Sigmoid colon (tissue), 7 donors: ENCODE data around the gene EEFSEC. TPM values are rescaled to one million over a fixed set of nuclear protein-coding genes. Genes with fewer than 3 reads are reported as not detected.

Source experiments
- DNase-seq: peaks from one replicate; pipeline ENCODE4 v3.0.0-alpha.2; 2019
- H3K27ac ChIP-seq, 4 donors: fragments of 200-600 bp; sonication (generic); one replicate each; pipeline ENCODE4 v1.5.1; 2016 to 2019; ENCODE audit warnings: mild to moderate bottlenecking in 1 of 4
- H3K27me3 ChIP-seq, 3 donors: fragments of 200-600 bp; sonication (generic); one replicate each; pipeline ENCODE4 v1.5.1; 2019; ENCODE audit warnings: mild to moderate bottlenecking in 1 of 3
- H3K36me3 ChIP-seq, 4 donors: fragments of 200-600 bp; sonication (generic); one replicate each; pipeline ENCODE4 v1.5.1; 2016 to 2019
- H3K4me1 ChIP-seq, 4 donors: fragments of 200-600 bp; sonication (generic); one replicate each; pipeline ENCODE4 v1.5.1; 2017 to 2019
- H3K4me3 ChIP-seq, 4 donors: fragments of 200-600 bp; sonication (generic); one replicate each; pipeline ENCODE4 v1.5.1; 2017 to 2019; ENCODE audit warnings: mild to moderate bottlenecking in 2 of 4, moderate library complexity in 1 of 4
- H3K9me3 ChIP-seq, 4 donors: fragments of 200-600 bp in 3 of 4; sonication (generic) in 3 of 4; one replicate each; pipeline versions ENCODE4 v1.5.1 to v1.6.1; 2013 to 2019
- CTCF ChIP-seq, 4 experiments: fragments of 450-650 bp in 3 of 4; fragments of 200-600 bp in 1 of 4; IDR thresholded peaks; one replicate each; pipeline ENCODE4 v1.5.1; 2016 to 2019; ENCODE audit warnings: antibody characterized with exemption in 4 of 4, mild to moderate bottlenecking in 3 of 4, moderate library complexity in 2 of 4
- EP300 ChIP-seq, 4 donors: sonication (generic); formaldehyde crosslinking; IDR thresholded peaks; one replicate each; pipeline ENCODE4 v1.6.1; 2017; ENCODE audit warnings: antibody characterized with exemption in 4 of 4
- POLR2A ChIP-seq, 2 donors: fragments of 450-650 bp; IDR thresholded peaks; one replicate each; pipeline ENCODE4 v1.6.1; 2016; ENCODE audit warnings: antibody characterized with exemption in 2 of 2, mild to moderate bottlenecking in 2 of 2, moderate library complexity in 2 of 2
- POLR2AphosphoS5 ChIP-seq, 4 donors: sonication (generic); formaldehyde crosslinking; IDR thresholded peaks; one replicate each; pipeline ENCODE4 v1.6.1; 2017; ENCODE audit warnings: antibody characterized with exemption in 4 of 4
- WGBS, 2 donors: extraction: QIAGEN DNeasy Blood & Tissue Kit; methylation state at CpG; one replicate each; pipeline ENCODE4 v1.1.7; 2013; 5-methylcytosine and 5-hydroxymethylcytosine counted together
- intact Hi-C: fragments of 100-400 bp; cut with DNase I; formaldehyde crosslinking; loops from one replicate; pipeline ENCODE4 v1.15.1; 2023
- polyA plus RNA-seq, 3 donors: library from polyadenylated mRNA; stranded (reverse); fragments of 200-250 nt; gene quantifications; one replicate each; pipeline ENCODE4 v1.2.3, GENCODE V29; 2013
- total RNA-seq, 4 donors: library from RNA; depleted of rRNA; stranded (reverse); fragments of >200 nt; gene quantifications; one replicate each; pipeline ENCODE4 v1.1.0, GENCODE V29; 2016
- donor health status: healthy with polysubstance abuse.
- donor health status: Bipolar disorder and iron deficiency.
- donor health status: healthy.

Gene EEFSEC
- total and polyA plus RNA-seq, 7 donors: 5.3 to 16.1 (median 12.2) TPM

GRCh38 chr3:128297401-128298138, 144.3 kb downstream of the EEFSEC start:
- Histone ChIP-seq H3K27me3 (no peaks in the 10 kb centered on the region), H3K27ac (no peak overlapping the region), H3K9me3 (no peaks in the 10 kb centered on the region), H3K36me3 (no peaks in the 10 kb centered on the region), H3K4me3 (no peak overlapping the region), H3K4me1 (no peaks in the 10 kb centered on the region)
- no peak for DNase-seq
- intact Hi-C loops: no loop called here
- TF ChIP-seq POLR2AphosphoS5 (IDR thresholded peaks at IDR 0.05): no peak
- TF ChIP-seq CTCF (IDR thresholded peaks at IDR 0.05): no peak
- no peak for TF ChIP-seq POLR2A (IDR thresholded peaks at IDR 0.05)
- TF ChIP-seq EP300 (IDR thresholded peaks at IDR 0.05): no peak
- WGBS, 2 donors: 85% methylated on average over 2 of the region's 2 CpGs

- intact Hi-C loops: no loop called here
- 93 to 97% methylated on average over 8 of the region's 8 CpGs for WGBS, 2 donors
- Histone ChIP-seq H3K36me3 (no peaks in the 10 kb centered on the region), H3K4me1 (no peaks in the 10 kb centered on the region), H3K9me3 (no peaks in the 10 kb centered on the region), H3K4me3 (no peak overlapping the region), H3K27ac (no peak overlapping the region), H3K27me3 (no peaks in the 10 kb centered on the region)
- no peak for DNase-seq
- TF ChIP-seq POLR2A (IDR thresholded peaks at IDR 0.05) (no peak), POLR2AphosphoS5 (IDR thresholded peaks at IDR 0.05) (no peak), CTCF (IDR thresholded peaks at IDR 0.05) (no peak), EP300 (IDR thresholded peaks at IDR 0.05) (no peak)
Observed at GRCh38 chr3:128301186-128302023, 148.1 kb downstream of the EEFSEC start.

GRCh38 chr3:128306481-128306880, 153.2 kb downstream of the EEFSEC start:
- no peaks in the 10 kb centered on the region for H3K27me3 ChIP-seq
- no peak overlapping the region for H3K4me3 ChIP-seq
- TF ChIP-seq POLR2AphosphoS5 (IDR thresholded peaks at IDR 0.05) (no peak), POLR2A (IDR thresholded peaks at IDR 0.05) (no peak), CTCF (IDR thresholded peaks at IDR 0.05) (no peak), EP300 (IDR thresholded peaks at IDR 0.05) (no peak)
- no peaks in the 10 kb centered on the region for H3K4me1 ChIP-seq
- 95 to 99% methylated on average over 2 of the region's 2 CpGs for WGBS, 2 donors
- no peaks in the 10 kb centered on the region for H3K9me3 ChIP-seq
- no peaks in the 10 kb centered on the region for H3K36me3 ChIP-seq
- DNase-seq: no peak
- H3K27ac ChIP-seq: no peak overlapping the region
- intact Hi-C loops: no loop called here

- intact Hi-C loops: no loop called here
Observed at GRCh38 chr3:128307029-128307633, 153.8 kb downstream of the EEFSEC start.

More at GRCh38 chr3:128307029-128307633, 153.8 kb downstream of the EEFSEC start:
- TF ChIP-seq EP300 (IDR thresholded peaks at IDR 0.05) (no peak), POLR2AphosphoS5 (IDR thresholded peaks at IDR 0.05) (no peak)
- Histone ChIP-seq H3K36me3 (no peaks in the 10 kb centered on the region), H3K4me1 (no peaks in the 10 kb centered on the region), H3K9me3 (no peaks in the 10 kb centered on the region), H3K27ac (no peak overlapping the region), H3K4me3 (no peak overlapping the region), H3K27me3 (no peaks in the 10 kb centered on the region)
- no peak for DNase-seq
- 83 to 96% methylated on average over 3 of the region's 3 CpGs for WGBS, 2 donors
